ENCODE measurements around the gene CTNNA3.

The CTNNA3 gene

GRCh38 chr10:66990143-66990830, 705.7 kb downstream of the CTNNA3 start:
- DNase-seq = no peak

- DNase-seq = no peak
Measured at GRCh38 chr10:66983475-66983818, 712.5 kb downstream of the CTNNA3 start.

DNA sequence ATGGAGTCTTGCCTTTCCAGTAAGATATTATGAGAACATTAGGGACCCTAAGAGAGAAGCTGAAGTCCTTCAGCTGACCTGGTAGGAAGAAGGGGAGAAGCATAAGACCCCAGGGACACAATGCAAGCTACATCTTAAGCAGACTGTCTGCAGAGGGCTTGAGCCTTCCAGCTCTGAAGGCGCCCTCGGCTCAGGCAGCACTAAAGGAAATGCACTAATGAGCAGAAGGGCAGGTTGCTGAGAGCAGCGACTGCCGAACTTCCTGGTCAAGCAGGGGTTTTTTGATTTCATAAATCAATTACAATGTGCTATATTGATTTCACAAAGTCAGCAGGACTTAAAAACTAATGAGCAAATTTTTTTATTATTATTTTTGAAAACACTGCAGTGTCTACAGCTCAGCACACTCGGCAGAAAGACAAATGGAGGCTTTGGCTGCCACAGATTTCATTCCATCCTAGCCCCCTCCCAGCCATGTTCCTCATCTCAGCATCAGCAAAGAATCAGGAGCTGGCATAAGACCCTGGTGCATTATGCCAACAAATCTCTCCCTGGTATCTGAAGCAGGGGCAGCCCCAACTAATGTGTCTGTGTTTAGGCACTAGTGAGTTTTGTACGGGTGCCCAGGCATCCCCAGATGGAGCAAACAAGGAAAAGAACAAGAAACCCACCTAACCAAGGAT, 713.1 kb downstream of the CTNNA3 start:
- DNase-seq = no peak

DNA sequence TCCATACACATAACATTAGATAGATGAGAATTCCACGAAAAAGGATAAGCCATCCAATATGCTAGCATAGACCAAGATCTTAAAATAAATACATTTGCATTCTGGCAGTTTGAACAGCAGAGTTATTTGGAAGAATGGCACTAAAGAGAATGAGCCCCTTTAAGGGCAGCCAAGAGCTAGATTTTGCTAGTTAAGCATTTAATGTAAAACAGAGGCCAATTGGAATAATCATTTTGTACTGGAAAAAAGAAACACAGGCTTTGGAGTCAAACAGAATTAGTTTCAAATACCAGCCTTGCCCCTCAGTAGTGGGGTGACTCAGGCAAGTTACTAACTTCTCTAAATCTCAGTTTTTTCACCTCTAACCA, 714.0 kb downstream of the CTNNA3 start:
- DNase-seq = no peak

GRCh38 chr10:66981361-66982052, 714.5 kb downstream of the CTNNA3 start:
- DNase-seq = no peak

- DNase-seq = no peak
Measured at GRCh38 chr10:66980246-66980815, 715.7 kb downstream of the CTNNA3 start.

GRCh38 chr10:66964946-66965345, 731.0 kb downstream of the CTNNA3 start:
- DNase-seq = no peak

GRCh38 chr10:66958466-66958865, 737.5 kb downstream of the CTNNA3 start:
- DNase-seq = no peak

DNA sequence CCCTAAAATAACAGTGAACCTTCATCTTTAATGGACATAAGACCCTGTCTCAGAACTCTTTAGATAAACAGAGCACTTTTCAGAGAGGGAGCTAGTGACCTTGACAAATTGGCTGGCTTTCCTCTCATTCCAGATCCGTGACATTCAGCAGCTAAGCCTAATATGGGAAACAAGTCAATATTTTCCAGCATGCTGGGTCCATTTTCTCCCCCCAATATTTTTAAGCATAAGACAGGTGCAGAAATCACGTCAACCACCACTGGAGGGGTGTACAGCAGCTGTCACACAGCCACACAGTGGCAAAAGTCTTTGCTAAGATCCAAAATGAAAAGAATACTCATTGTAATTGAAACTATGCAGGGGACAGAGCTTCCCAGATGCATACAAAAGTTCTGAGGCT, 744.1 kb downstream of the CTNNA3 start:
- DNase-seq = no peak

GRCh38 chr10:66943590-66943989, 752.4 kb downstream of the CTNNA3 start:
- no peak for DNase-seq

GRCh38 chr10:66942407-66942806, 753.6 kb downstream of the CTNNA3 start:
- DNase-seq = no peak

GRCh38 chr10:66941491-66941890, 754.5 kb downstream of the CTNNA3 start:
- DNase-seq = no peak

GRCh38 chr10:66940965-66941364, 755.0 kb downstream of the CTNNA3 start:
- no peak for DNase-seq

GRCh38 chr10:66934711-66935110, 761.3 kb downstream of the CTNNA3 start:
- no peak for DNase-seq

DNA sequence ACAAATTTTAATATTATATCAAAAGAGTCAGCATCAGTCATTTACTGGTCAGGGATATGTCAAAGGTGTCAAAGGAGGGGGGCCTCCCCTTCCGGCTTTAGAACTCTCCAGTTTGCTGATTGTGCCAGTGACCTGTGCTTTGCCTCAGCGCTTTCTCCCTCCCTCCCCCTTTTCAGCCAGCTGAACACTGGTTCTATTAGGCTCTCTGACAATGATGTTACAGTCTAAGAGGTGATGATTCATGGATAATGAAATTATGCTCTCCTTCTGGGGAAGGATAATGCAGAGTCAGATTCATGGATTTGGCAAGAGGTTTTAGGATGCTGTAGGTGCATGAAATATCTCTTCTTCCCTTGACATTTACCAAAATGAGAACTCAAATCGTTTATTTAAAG, 764.0 kb downstream of the CTNNA3 start:
- no peak for DNase-seq

DNA sequence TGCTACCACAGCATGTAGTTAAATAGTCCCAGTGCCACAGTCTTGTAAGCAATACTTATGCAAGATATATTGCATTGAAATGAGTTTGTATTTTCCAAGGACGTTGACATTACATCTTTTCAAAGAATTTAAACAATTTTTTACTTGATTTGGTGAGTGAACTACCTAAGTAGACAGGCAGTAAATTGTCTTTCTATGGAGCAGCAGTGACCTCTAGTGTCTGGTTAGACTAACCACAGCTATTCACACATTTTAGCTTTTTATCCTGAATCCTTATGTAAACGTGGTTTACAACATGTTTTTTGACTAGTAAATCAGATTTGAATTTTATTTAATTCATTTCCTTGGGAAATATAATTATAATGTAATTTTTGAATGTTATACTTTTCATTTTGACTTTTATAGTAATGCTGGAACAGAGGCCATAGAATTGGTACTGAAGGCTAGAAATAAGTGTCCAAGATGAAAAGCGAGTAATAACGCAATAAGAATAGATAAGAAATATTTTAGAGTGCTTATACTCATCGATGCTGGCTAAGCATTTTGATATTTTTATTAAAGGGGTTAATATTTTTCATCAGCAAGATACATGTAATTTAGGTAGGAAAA, 764.6 kb downstream of the CTNNA3 start:
- no peak for DNase-seq

GRCh38 chr10:66929375-66929774, 766.6 kb downstream of the CTNNA3 start:
- DNase-seq = no peak

DNA sequence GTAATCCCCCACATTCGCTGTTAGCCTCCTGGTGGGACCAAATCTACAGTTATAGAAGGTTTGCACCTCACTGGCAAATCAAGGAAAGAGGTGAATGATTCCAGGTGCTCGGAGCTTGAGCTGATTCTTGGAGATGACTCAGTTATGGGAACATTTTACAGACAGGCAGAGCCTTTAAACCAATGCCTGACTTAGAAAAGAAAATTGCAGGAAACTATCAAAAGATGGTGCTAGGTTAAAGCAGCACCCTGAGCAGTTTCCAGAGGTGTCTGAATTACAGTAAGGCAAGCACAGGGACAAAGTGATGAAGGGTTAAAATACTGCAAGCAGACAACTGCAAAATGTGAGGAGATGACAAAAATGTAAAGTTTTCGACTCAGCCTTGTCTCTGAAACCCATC, 767.2 kb downstream of the CTNNA3 start:
- DNase-seq = no peak

DNA sequence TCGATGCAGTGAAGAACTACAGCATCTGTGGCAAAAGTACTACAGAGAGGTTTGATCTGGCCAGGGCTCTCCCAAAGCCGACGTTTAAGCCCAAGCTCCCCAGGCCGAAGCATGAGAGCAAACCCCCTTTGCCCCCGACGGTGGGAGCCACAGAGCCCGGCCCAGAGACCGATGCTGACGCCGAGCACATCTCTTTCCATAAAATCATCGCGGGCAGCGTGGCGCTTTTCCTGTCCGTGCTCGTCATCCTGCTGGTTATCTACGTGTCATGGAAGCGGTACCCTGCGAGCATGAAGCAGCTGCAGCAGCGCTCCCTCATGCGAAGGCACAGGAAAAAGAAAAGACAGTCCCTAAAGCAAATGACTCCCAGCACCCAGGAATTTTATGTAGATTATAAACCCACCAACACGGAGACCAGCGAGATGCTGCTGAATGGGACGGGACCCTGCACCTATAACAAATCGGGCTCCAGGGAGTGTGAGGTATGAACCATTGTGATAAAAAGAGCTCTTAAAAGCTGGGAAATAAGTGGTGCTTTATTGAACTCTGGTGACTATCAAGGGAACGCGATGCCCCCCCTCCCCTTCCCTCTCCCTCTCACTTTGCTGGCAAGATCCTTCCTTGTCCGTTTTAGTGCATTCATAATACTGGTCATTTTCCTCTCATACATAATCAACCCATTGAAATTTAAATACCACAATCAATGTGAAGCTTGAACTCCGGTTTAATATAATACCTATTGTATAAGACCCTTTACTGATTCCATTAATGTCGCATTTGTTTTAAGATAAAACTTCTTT, 767.8 kb downstream of the CTNNA3 start:
- no peak for DNase-seq

DNA sequence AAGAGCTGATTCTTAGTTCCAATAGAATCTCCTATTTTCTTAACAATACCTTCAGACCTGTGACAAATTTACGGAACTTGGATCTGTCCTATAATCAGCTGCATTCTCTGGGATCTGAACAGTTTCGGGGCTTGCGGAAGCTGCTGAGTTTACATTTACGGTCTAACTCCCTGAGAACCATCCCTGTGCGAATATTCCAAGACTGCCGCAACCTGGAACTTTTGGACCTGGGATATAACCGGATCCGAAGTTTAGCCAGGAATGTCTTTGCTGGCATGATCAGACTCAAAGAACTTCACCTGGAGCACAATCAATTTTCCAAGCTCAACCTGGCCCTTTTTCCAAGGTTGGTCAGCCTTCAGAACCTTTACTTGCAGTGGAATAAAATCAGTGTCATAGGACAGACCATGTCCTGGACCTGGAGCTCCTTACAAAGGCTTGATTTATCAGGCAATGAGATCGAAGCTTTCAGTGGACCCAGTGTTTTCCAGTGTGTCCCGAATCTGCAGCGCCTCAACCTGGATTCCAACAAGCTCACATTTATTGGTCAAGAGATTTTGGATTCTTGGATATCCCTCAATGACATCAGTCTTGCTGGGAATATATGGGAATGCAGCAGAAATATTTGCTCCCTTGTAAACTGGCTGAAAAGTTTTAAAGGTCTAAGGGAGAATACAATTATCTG, 768.6 kb downstream of the CTNNA3 start:
- no peak for DNase-seq

DNA sequence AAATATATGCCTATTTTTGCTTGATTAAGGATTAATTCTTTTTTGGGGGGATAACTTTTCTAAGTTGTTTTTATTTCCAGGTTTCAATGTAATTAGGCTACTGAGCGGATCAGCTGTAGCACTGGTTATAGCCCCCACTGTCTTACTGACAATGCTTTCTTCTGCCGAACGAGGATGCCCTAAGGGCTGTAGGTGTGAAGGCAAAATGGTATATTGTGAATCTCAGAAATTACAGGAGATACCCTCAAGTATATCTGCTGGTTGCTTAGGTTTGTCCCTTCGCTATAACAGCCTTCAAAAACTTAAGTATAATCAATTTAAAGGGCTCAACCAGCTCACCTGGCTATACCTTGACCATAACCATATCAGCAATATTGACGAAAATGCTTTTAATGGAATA, 769.2 kb downstream of the CTNNA3 start:
- DNase-seq = no peak
